ENCODE data around the gene COBL. TPM values are rescaled to one million over a fixed set of nuclear protein-coding genes. Genes with fewer than 3 reads are reported as not detected.
A peak's percentile ranks its signal among the peaks of the same experiment; 100 is the strongest.
"Not testable (repeated sequence)": the region's sequence is repeated elsewhere in the genome, so short reads cannot be mapped to it uniquely, and the experiment has no call there.

COBL gene
- total RNA-seq, 1 donor from 2014 or later, result not detected

GRCh38 chr7:51219261-51219988 lies 97.2 kb downstream of the COBL start:
- DNase-seq (ENCODE audit: extremely low read depth, low read depth, low spot score), result no peak

- DNase-seq (ENCODE audit: extremely low read depth, low read depth, low spot score), result no peak
Observed at GRCh38 chr7:51217804-51218203, 98.8 kb downstream of the COBL start.

GRCh38 chr7:51214098-51214497 lies 102.5 kb downstream of the COBL start:
- no peak for DNase-seq (ENCODE audit: extremely low read depth, low read depth, low spot score)

GRCh38 chr7:51213618-51214017 lies 103.0 kb downstream of the COBL start:
- DNase-seq (ENCODE audit: extremely low read depth, low read depth, low spot score), result no peak

- no peak for DNase-seq (ENCODE audit: extremely low read depth, low read depth, low spot score)
Observed at GRCh38 chr7:51210766-51211165, 105.8 kb downstream of the COBL start.

- DNase-seq (ENCODE audit: extremely low read depth, low read depth, low spot score), result no peak
Observed at GRCh38 chr7:51209426-51209825, 107.2 kb downstream of the COBL start.

- DNase-seq (ENCODE audit: extremely low read depth, low read depth, low spot score), result not testable (repeated sequence)
Observed at GRCh38 chr7:51208125-51208524, 108.5 kb downstream of the COBL start.

GRCh38 chr7:51198654-51199053 lies 118.0 kb downstream of the COBL start:
- no peak for DNase-seq (ENCODE audit: extremely low read depth, low read depth, low spot score)

- DNase-seq (ENCODE audit: extremely low read depth, low read depth, low spot score), result no peak
Observed at GRCh38 chr7:51190969-51191368, 125.6 kb downstream of the COBL start.

GRCh38 chr7:51189777-51190176 lies 126.8 kb downstream of the COBL start:
- no peak for DNase-seq (ENCODE audit: extremely low read depth, low read depth, low spot score)

GRCh38 chr7:51188987-51189386 lies 127.6 kb downstream of the COBL start:
- no peak for DNase-seq (ENCODE audit: extremely low read depth, low read depth, low spot score)

GRCh38 chr7:51187941-51188340 lies 128.7 kb downstream of the COBL start:
- no peak for DNase-seq (ENCODE audit: extremely low read depth, low read depth, low spot score)

- no peak for DNase-seq (ENCODE audit: extremely low read depth, low read depth, low spot score)
Observed at GRCh38 chr7:51186531-51186930, 130.1 kb downstream of the COBL start.

- no peak for DNase-seq (ENCODE audit: extremely low read depth, low read depth, low spot score)
Observed at GRCh38 chr7:51182636-51183166, 133.9 kb downstream of the COBL start.

- DNase-seq (ENCODE audit: extremely low read depth, low read depth, low spot score), result no peak
Observed at GRCh38 chr7:51180092-51180491, 136.5 kb downstream of the COBL start.

- DNase-seq (ENCODE audit: extremely low read depth, low read depth, low spot score), result no peak
Observed at GRCh38 chr7:51175992-51176388, 140.6 kb downstream of the COBL start.

GRCh38 chr7:51175316-51175991 lies 141.2 kb downstream of the COBL start:
- DNase-seq (ENCODE audit: extremely low read depth, low read depth, low spot score), result no peak

GRCh38 chr7:51165337-51165736 lies 151.3 kb downstream of the COBL start:
- DNase-seq (ENCODE audit: extremely low read depth, low read depth, low spot score), result no peak

- peak; percentile 70 for DNase-seq (ENCODE audit: extremely low read depth, low read depth, low spot score)
Observed at GRCh38 chr7:51162724-51163329, 153.8 kb downstream of the COBL start.

- no peak for DNase-seq (ENCODE audit: extremely low read depth, low read depth, low spot score)
Observed at GRCh38 chr7:51161937-51162336, 154.7 kb downstream of the COBL start.

- DNase-seq (ENCODE audit: extremely low read depth, low read depth, low spot score), result no peak
Observed at GRCh38 chr7:51160990-51161615, 155.5 kb downstream of the COBL start.

All from glomerular endothelial cell (primary cell).